ENCODE measurements around the gene IGF1.
"Not testable (repeated sequence)": the region's sequence is repeated elsewhere in the genome, so short reads cannot be mapped to it uniquely, and the experiment has no call there.

GRCh38 chr12:102447426-102447825, 32.9 kb downstream of the IGF1 start:
- TF ChIP-seq CTCF, POLR2A, EP300 (IDR thresholded peaks at IDR 0.05): not testable (repeated sequence)
